Activated naive CD4-positive, alpha-beta T cell treated with Interleukin-2 at 50 U/mL for 16 hours (primary cell): ENCODE data around the gene HAUS6.
"Not testable (repeated sequence)": the region's sequence is repeated elsewhere in the genome, so short reads cannot be mapped to it uniquely, and the experiment has no call there.

ENCODE experiments used
- DNase-seq: peaks from one replicate; pipeline ENCODE4 v3.0.0-alpha.2; 2020

The HAUS6 gene

GRCh38 chr9:19116107-19116790 lies 13.5 kb upstream of the HAUS6 start:
- DNase-seq = no peak

GRCh38 chr9:19114680-19115270 lies 12.1 kb upstream of the HAUS6 start:
- DNase-seq = no peak

- DNase-seq = no peak
Observed at GRCh38 chr9:19113964-19114679, 11.4 kb upstream of the HAUS6 start.

- not testable (repeated sequence) for DNase-seq
Observed at GRCh38 chr9:19113064-19113611, 10.4 kb upstream of the HAUS6 start.

- no peak for DNase-seq
Observed at GRCh38 chr9:19108038-19108437, 5.3 kb upstream of the HAUS6 start.

GRCh38 chr9:19104515-19105282 lies 2.0 kb upstream of the HAUS6 start:
- no peak for DNase-seq

- DNase-seq = peak; percentile 42
Observed at GRCh38 chr9:19102181-19102630, 498 bp downstream of the HAUS6 start.

- DNase-seq = no peak
Observed at GRCh38 chr9:19101203-19101602, 1.5 kb downstream of the HAUS6 start.

GRCh38 chr9:19097431-19097830 lies 5.3 kb downstream of the HAUS6 start:
- DNase-seq = not testable (repeated sequence)

- no peak for DNase-seq
Observed at GRCh38 chr9:19087106-19088000, 15.4 kb downstream of the HAUS6 start.

- no peak for DNase-seq
Observed at GRCh38 chr9:19085295-19085694, 17.4 kb downstream of the HAUS6 start.

GRCh38 chr9:19074836-19075235 lies 27.9 kb downstream of the HAUS6 start:
- DNase-seq = no peak

GRCh38 chr9:19074229-19074628 lies 28.5 kb downstream of the HAUS6 start:
- DNase-seq = no peak

GRCh38 chr9:19057033-19057432 lies 45.7 kb downstream of the HAUS6 start:
- no peak for DNase-seq

- DNase-seq = no peak
Observed at GRCh38 chr9:19050637-19051591, 51.8 kb downstream of the HAUS6 start.

- DNase-seq = peak; percentile 3
Observed at GRCh38 chr9:19049917-19050636, 52.6 kb downstream of the HAUS6 start.

- peak; percentile 96 for DNase-seq
Observed at GRCh38 chr9:19048966-19049916, 53.5 kb downstream of the HAUS6 start, which contains the start of gene RRAGA. TSS of gene RRAGA (plus strand) at chr9:19049427. CDS start at chr9:19049660, 233 bp downstream.

- DNase-seq = no peak
Observed at GRCh38 chr9:19036611-19037010, 66.1 kb downstream of the HAUS6 start.

GRCh38 chr9:19033015-19033414 lies 69.7 kb downstream of the HAUS6 start, which contains the start of gene SAXO1:
TSS of gene SAXO1 (minus strand) at chr9:19033209. CDS start at chr9:19032908, 301 bp downstream.
- DNase-seq = no peak
